ENCODE measurements around the gene RALGAPA1.

- TF ChIP-seq, protein P1, sequence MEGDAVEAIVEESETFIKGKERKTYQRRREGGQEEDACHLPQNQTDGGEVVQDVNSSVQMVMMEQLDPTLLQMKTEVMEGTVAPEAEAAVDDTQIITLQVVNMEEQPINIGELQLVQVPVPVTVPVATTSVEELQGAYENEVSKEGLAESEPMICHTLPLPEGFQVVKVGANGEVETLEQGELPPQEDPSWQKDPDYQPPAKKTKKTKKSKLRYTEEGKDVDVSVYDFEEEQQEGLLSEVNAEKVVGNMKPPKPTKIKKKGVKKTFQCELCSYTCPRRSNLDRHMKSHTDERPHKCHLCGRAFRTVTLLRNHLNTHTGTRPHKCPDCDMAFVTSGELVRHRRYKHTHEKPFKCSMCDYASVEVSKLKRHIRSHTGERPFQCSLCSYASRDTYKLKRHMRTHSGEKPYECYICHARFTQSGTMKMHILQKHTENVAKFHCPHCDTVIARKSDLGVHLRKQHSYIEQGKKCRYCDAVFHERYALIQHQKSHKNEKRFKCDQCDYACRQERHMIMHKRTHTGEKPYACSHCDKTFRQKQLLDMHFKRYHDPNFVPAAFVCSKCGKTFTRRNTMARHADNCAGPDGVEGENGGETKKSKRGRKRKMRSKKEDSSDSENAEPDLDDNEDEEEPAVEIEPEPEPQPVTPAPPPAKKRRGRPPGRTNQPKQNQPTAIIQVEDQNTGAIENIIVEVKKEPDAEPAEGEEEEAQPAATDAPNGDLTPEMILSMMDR (IDR thresholded peaks at IDR 0.05) = no peak
- TF ChIP-seq TEAD4 (IDR thresholded peaks at IDR 0.05; ENCODE audit: borderline replicate concordance, insufficient read depth) (no peak), TCF12 (IDR thresholded peaks at IDR 0.05) (no peak), FOSL2 (IDR thresholded peaks at IDR 0.05; ENCODE audit: borderline replicate concordance, low read depth) (no peak), NFIC (IDR thresholded peaks at IDR 0.05; ENCODE audit: borderline replicate concordance) (no peak), POLR2AphosphoS5 (IDR thresholded peaks at IDR 0.05; ENCODE audit: low read depth, low read length) (no peak), ELF1 (IDR thresholded peaks at IDR 0.05) (no peak), REST (IDR thresholded peaks at IDR 0.05; ENCODE audit: low read depth, low read length) (no peak), FOXM1 (IDR thresholded peaks at IDR 0.05; ENCODE audit: low read depth) (no peak), YY1 (IDR thresholded peaks at IDR 0.05; ENCODE audit: low read depth) (no peak)
- TF ChIP-seq, protein P2, sequence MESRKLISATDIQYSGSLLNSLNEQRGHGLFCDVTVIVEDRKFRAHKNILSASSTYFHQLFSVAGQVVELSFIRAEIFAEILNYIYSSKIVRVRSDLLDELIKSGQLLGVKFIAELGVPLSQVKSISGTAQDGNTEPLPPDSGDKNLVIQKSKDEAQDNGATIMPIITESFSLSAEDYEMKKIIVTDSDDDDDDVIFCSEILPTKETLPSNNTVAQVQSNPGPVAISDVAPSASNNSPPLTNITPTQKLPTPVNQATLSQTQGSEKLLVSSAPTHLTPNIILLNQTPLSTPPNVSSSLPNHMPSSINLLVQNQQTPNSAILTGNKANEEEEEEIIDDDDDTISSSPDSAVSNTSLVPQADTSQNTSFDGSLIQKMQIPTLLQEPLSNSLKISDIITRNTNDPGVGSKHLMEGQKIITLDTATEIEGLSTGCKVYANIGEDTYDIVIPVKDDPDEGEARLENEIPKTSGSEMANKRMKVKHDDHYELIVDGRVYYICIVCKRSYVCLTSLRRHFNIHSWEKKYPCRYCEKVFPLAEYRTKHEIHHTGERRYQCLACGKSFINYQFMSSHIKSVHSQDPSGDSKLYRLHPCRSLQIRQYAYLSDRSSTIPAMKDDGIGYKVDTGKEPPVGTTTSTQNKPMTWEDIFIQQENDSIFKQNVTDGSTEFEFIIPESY (IDR thresholded peaks at IDR 0.05; ENCODE audit: borderline replicate concordance, low read depth) = no peak
Observed at GRCh38 chr14:35742032-35742371, 67.1 kb downstream of the RALGAPA1 start.
